GM23338 (cell line): ENCODE data around the gene CPLANE2. TPM values are rescaled to one million over a fixed set of nuclear protein-coding genes. Genes with fewer than 3 reads are reported as not detected.
"Not testable (repeated sequence)": the region's sequence is repeated elsewhere in the genome, so short reads cannot be mapped to it uniquely, and the experiment has no call there.

Experiments
- ATAC-seq: fragments of 200-7000 bp; cut with Tn5 transposase; 3 replicates; pipeline ENCODE4 v1.9.1; 2020
- DNase-seq: peaks from one replicate; pipeline ENCODE4 v3.0.0-alpha.2; 2015; ENCODE audit warnings: low spot score
- H2AFZ ChIP-seq: fragments of 200-600 bp; sonication (generic); 2 replicates; pipeline ENCODE4 v1.8.0; 2016; ENCODE audit warnings: antibody characterized with exemption, mild to moderate bottlenecking, moderate library complexity
- H3F3A ChIP-seq: fragments of 200-600 bp; sonication (generic); replicated peaks from 2 replicates; pipeline ENCODE4 v1.8.0; 2017; ENCODE audit warnings: antibody characterized with exemption, mixed run types, low read depth
- H3K27ac ChIP-seq: fragments of 200-600 bp; sonication (generic); 2 replicates; pipeline ENCODE4 v1.6.1; 2016; ENCODE audit warnings: low read depth
- H3K27me3 ChIP-seq: fragments of 200-600 bp; sonication (generic); 2 replicates; pipeline ENCODE4 v1.8.0; 2016; ENCODE audit warnings: mild to moderate bottlenecking, mixed run types, moderate library complexity; ENCODE audit not compliant: insufficient read depth
- H3K36me3 ChIP-seq: fragments of 200-600 bp; sonication (generic); 2 replicates; pipeline ENCODE4 v1.8.0; 2016; ENCODE audit warnings: mild to moderate bottlenecking; ENCODE audit not compliant: insufficient read depth
- H3K4me1 ChIP-seq: fragments of 200-600 bp; sonication (generic); 2 replicates; pipeline ENCODE4 v1.8.0; 2016; ENCODE audit warnings: mild to moderate bottlenecking, moderate library complexity; ENCODE audit not compliant: insufficient read depth
- H3K4me2 ChIP-seq: fragments of 200-600 bp; sonication (generic); 2 replicates; pipeline ENCODE4 v1.7.1; 2017; ENCODE audit warnings: mixed run types
- H3K4me3 ChIP-seq: fragments of 200-600 bp; sonication (generic); 2 replicates; pipeline ENCODE4 v1.6.1; 2016; ENCODE audit warnings: mixed run types
- H3K79me2 ChIP-seq: fragments of 200-600 bp; sonication (generic); replicated peaks from 2 replicates; pipeline ENCODE4 v1.8.0; 2017; ENCODE audit warnings: mild to moderate bottlenecking; ENCODE audit not compliant: insufficient read depth
- H3K9me2 ChIP-seq: fragments of 200-600 bp; sonication (generic); 2 replicates; pipeline ENCODE4 v1.8.0; 2017; ENCODE audit not compliant: insufficient read depth
- H4K20me1 ChIP-seq: fragments of 200-600 bp; sonication (generic); replicated peaks from 2 replicates; pipeline ENCODE4 v1.8.0; 2017; ENCODE audit warnings: mild to moderate bottlenecking; ENCODE audit not compliant: insufficient read depth
- H3K27ac Mint-ChIP-seq: 2 replicates; pipeline ENCODE4 v1.8.0; 2020; ENCODE audit warnings: inconsistent platforms, mild to moderate bottlenecking, moderate library complexity, mixed read lengths
- H3K27me3 Mint-ChIP-seq: 3 replicates; pipeline ENCODE4 v1.8.0; 2022; ENCODE audit warnings: low read depth, mild to moderate bottlenecking, moderate library complexity, mixed read lengths, inconsistent platforms; ENCODE audit not compliant: insufficient read depth, poor library complexity
- H3K36me3 Mint-ChIP-seq: 3 replicates; pipeline ENCODE4 v1.8.0; 2021; ENCODE audit warnings: low read depth, mild to moderate bottlenecking, inconsistent platforms, moderate library complexity, mixed read lengths
- H3K4me1 Mint-ChIP-seq: 3 replicates; pipeline ENCODE4 v1.8.0; 2020; ENCODE audit warnings: mild to moderate bottlenecking, inconsistent platforms, mixed read lengths
- H3K4me3 Mint-ChIP-seq: 3 replicates; pipeline ENCODE4 v1.8.0; 2021; ENCODE audit warnings: moderate library complexity, mild to moderate bottlenecking, inconsistent platforms, mixed read lengths
- H3K9me3 Mint-ChIP-seq: 3 replicates; pipeline ENCODE4 v1.8.0; 2020; ENCODE audit warnings: moderate library complexity, mild to moderate bottlenecking, inconsistent platforms, mixed read lengths
- CREB1 ChIP-seq: fragments of 250-450 bp; sonication (Bioruptor Pico); IDR thresholded peaks from 2 replicates; pipeline ENCODE4 v1.5.0; 2020; ENCODE audit warnings: low read depth, mild to moderate bottlenecking, moderate library complexity
- JUNB ChIP-seq: IDR thresholded peaks from one replicate; pipeline ENCODE4 v1.6.1; 2016; ENCODE audit warnings: antibody characterized with exemption; ENCODE audit not compliant: unreplicated experiment
- POLR2AphosphoS5 ChIP-seq: IDR thresholded peaks from 2 replicates; pipeline ENCODE4 v1.6.1; 2016; ENCODE audit warnings: antibody characterized with exemption, low read depth
- STAT1 ChIP-seq: IDR thresholded peaks from one replicate; pipeline ENCODE4 v1.6.1; 2016; ENCODE audit warnings: antibody characterized with exemption; ENCODE audit not compliant: unreplicated experiment
- ZNF114 ChIP-seq: fragments of 250-450 bp; sonication (Bioruptor Pico); IDR thresholded peaks from 2 replicates; pipeline ENCODE4 v1.5.0; 2020; ENCODE audit warnings: mild to moderate bottlenecking, moderate library complexity
- ZNF331 ChIP-seq: fragments of 250-450 bp; sonication (Bioruptor Pico); IDR thresholded peaks from 2 replicates; pipeline ENCODE4 v1.5.0; 2020; ENCODE audit warnings: low read depth, mild to moderate bottlenecking, moderate library complexity
- polyA plus RNA-seq: library from polyadenylated mRNA; unstranded; fragments of >200 nt; fragmentation: Nextera tagmentation; extraction: Ambion mirVana; gene quantifications from 2 replicates; pipeline ENCODE4 v1.2.1, GENCODE V29; 2016
- total RNA-seq: library from RNA; depleted of rRNA; stranded (reverse); fragments of >200 nt; shearing (Covaris generic); gene quantifications from 2 replicates; pipeline ENCODE4 v1.2.3, GENCODE V29; 2014
- TF ChIP-seq, protein P1 (sequence below): IDR thresholded peaks from 2 replicates; pipeline ENCODE4 v1.6.1; 2016; ENCODE audit warnings: antibody characterized with exemption

Gene CPLANE2
- total and polyA plus RNA-seq, 2 experiments from 2014 or later = 0.44 to 1.8 TPM

DNA sequence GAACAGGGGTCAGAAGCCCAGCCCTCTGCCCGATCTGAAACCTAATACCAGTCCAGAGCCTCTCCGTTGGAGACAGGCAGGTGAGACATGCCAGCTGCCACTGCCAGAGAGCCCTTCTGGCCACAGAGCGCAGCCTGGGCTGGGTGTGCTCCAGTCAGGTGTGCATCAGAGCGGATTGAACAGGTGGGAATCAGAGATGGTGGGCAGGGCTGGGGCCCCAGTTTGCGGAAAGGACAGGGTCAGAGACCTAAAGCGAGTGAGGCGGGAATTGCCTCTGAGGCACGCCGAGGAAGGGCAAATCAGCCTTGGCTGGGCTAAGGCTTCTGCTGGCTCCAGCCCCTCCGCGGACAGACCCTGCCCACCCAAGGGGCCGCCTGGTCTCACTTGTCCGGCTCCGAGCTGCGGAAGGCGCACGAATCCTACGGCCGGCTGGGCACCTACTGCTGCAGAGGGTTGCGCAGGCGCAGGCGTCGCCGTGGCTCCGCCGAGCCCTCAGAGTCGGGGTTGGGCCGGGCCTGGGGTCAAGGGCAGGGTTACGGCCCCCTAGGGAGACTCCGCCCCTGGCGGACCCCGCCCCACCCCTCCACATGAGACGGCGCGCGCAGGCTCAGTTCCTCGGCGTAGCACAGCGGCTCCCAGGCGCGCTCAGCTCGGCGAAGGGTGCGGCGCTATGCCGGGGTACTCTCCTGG, 10.3 kb downstream of the CPLANE2 start:
- H3K27me3 ChIP-seq = peaks cover 54% of the 10 kb centered on the region
- H3K4me1 ChIP-seq = peaks cover 13% of the 10 kb centered on the region; the same call in 1 of the 2 replicates
- TF ChIP-seq POLR2AphosphoS5 = peak; percentile 65; the same call in 1 of the 2 replicates
- no peak for TF ChIP-seq ZNF114 (CRISPR knock-in tag)
- TF ChIP-seq CREB1 = no peak
- TF ChIP-seq STAT1 = no peak
- TF ChIP-seq, protein P1, sequence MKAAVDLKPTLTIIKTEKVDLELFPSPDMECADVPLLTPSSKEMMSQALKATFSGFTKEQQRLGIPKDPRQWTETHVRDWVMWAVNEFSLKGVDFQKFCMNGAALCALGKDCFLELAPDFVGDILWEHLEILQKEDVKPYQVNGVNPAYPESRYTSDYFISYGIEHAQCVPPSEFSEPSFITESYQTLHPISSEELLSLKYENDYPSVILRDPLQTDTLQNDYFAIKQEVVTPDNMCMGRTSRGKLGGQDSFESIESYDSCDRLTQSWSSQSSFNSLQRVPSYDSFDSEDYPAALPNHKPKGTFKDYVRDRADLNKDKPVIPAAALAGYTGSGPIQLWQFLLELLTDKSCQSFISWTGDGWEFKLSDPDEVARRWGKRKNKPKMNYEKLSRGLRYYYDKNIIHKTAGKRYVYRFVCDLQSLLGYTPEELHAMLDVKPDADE = no peak
- DNase-seq (peak; percentile 95), ATAC-seq (peak; percentile 88)
- no peak overlapping the region for H3K27ac ChIP-seq
- no peaks in the 10 kb centered on the region; the same call in 1 of the 2 replicates for H4K20me1 ChIP-seq
- Mint-ChIP-seq H3K9me3 (no peaks in the 10 kb centered on the region), H3K27me3 (peaks cover 50% of the 10 kb centered on the region), H3K4me3 (peak overlapping the region; percentile 75), H3K36me3 (no peaks in the 10 kb centered on the region), H3K27ac (no peak overlapping the region), H3K4me1 (peaks cover 19% of the 10 kb centered on the region)
- no peaks in the 10 kb centered on the region for H3K79me2 ChIP-seq
- no peaks in the 10 kb centered on the region for H3K9me2 ChIP-seq
- peak overlapping the region; percentile 97 for H2AFZ ChIP-seq
- H3K4me3 ChIP-seq = peak overlapping the region; percentile 69
- H3F3A ChIP-seq = peaks cover 16% of the 10 kb centered on the region
- H3K36me3 ChIP-seq = no peaks in the 10 kb centered on the region
- H3K4me2 ChIP-seq = peak overlapping the region; percentile 95

DNA sequence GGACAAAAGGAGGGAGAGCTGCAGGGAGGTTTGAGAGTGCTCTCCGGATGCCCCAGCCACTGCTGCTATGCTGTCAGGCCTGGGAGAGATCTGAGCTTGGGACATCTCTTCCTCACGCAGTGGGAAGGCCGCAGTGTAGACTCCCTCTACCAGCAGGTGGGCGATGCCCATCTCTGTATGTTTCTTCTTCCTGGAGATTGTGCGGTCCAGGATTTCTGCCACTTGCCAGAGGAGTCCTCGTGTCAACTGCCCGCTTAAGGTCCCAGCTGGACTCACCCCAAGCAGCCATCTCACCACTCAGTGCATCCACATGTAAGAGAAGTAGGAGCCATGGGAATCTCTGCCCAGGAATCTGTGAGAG, 10.9 kb downstream of the CPLANE2 start:
- no peak for ATAC-seq
- TF ChIP-seq, protein P1 = no peak
- TF ChIP-seq JUNB = no peak
- no peak for TF ChIP-seq CREB1
- no peak for TF ChIP-seq ZNF114 (CRISPR knock-in tag)
- TF ChIP-seq POLR2AphosphoS5 = no peak
- no peak for TF ChIP-seq ZNF331 (CRISPR knock-in tag)
- Mint-ChIP-seq H3K27me3 (peaks cover 52% of the 10 kb centered on the region), H3K27ac (no peak overlapping the region), H3K36me3 (no peaks in the 10 kb centered on the region), H3K4me1 (peaks cover 19% of the 10 kb centered on the region), H3K4me3 (peak overlapping the region; percentile 75), H3K9me3 (no peaks in the 10 kb centered on the region; the same call in 2 of the 3 replicates)
- Histone ChIP-seq H4K20me1 (no peaks in the 10 kb centered on the region; the same call in 1 of the 2 replicates), H3F3A (peaks cover 16% of the 10 kb centered on the region), H3K27me3 (peaks cover 54% of the 10 kb centered on the region), H3K79me2 (no peaks in the 10 kb centered on the region), H3K4me2 (peak overlapping the region; percentile 95), H3K9me2 (no peaks in the 10 kb centered on the region), H3K27ac (no peak overlapping the region), H2AFZ (peak overlapping the region; percentile 97), H3K4me1 (peaks cover 13% of the 10 kb centered on the region; the same call in 1 of the 2 replicates), H3K4me3 (peak overlapping the region; percentile 69), H3K36me3 (no peaks in the 10 kb centered on the region)
- DNase-seq = no peak

DNA sequence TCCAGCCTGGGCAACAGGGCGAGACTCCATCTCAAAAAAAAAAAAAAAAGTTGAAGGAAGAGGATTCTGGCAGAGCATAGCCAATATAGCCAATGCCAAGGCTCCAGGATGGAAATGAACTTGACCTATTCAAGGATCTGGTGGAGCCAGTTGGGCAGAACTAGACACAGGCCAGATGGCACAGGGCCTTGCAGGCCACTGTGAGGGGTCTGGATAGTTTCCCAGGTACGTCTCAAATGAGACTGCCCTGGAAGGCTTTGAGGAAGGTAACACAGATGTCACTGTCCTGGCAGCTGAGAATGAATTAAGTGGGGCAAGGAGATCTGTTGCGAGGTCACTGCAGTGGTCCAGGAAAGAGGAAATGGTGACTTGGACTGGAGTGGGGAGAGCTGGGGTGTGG, 12.5 kb downstream of the CPLANE2 start:
- Histone ChIP-seq H3K4me1 (peaks cover 13% of the 10 kb centered on the region; the same call in 1 of the 2 replicates), H3F3A (peaks cover 16% of the 10 kb centered on the region), H3K9me2 (no peaks in the 10 kb centered on the region), H3K4me3 (no peak overlapping the region), H3K27ac (no peak overlapping the region), H3K27me3 (peaks cover 52% of the 10 kb centered on the region), H3K79me2 (no peaks in the 10 kb centered on the region), H2AFZ (no peak overlapping the region), H4K20me1 (no peaks in the 10 kb centered on the region; the same call in 1 of the 2 replicates), H3K36me3 (no peaks in the 10 kb centered on the region), H3K4me2 (no peak overlapping the region)
- ATAC-seq (no peak), DNase-seq (no peak)
- Mint-ChIP-seq H3K4me3 (no peak overlapping the region), H3K36me3 (no peaks in the 10 kb centered on the region), H3K27me3 (peaks cover 49% of the 10 kb centered on the region), H3K27ac (no peak overlapping the region), H3K9me3 (no peaks in the 10 kb centered on the region; the same call in 2 of the 3 replicates), H3K4me1 (peaks cover 19% of the 10 kb centered on the region)
- no peak for TF ChIP-seq ZNF331 (CRISPR knock-in tag)
- no peak for TF ChIP-seq JUNB

DNA sequence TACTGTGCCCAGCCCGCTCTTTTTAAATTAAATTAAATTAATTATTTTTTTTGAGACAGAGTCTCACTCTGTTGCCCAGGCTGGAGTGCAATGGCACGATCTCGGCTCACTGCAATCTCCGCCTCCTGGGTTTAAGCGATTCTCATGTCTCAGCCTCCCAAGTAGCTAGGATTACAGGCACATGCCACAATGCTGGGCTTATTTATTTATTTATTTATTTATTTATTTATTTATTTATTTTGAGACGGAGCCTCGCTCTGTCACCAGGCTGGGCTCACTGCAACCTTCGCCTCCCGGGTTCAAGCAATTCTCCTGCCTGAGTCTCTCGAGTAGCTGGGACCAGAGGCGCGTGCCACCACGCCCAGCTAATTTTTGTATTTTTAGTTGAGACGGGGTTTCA, 14.3 kb downstream of the CPLANE2 start:
- not testable (repeated sequence) for H3K27ac Mint-ChIP-seq, H4K20me1 ChIP-seq, H3F3A ChIP-seq, DNase-seq, H3K4me3 ChIP-seq, H3K9me3 Mint-ChIP-seq, H2AFZ ChIP-seq, H3K4me1 ChIP-seq, ATAC-seq, H3K4me2 ChIP-seq, H3K36me3 ChIP-seq, H3K9me2 ChIP-seq, H3K36me3 Mint-ChIP-seq, H3K27ac ChIP-seq, H3K4me3 Mint-ChIP-seq, H3K79me2 ChIP-seq
- Mint-ChIP-seq H3K4me1 (peaks cover 11% of the 10 kb centered on the region), H3K27me3 (peaks cover 41% of the 10 kb centered on the region)
- H3K27me3 ChIP-seq = peaks cover 34% of the 10 kb centered on the region
